ENCODE measurements around the gene PCDHB15.
"Not testable (repeated sequence)": the region's sequence is repeated elsewhere in the genome, so short reads cannot be mapped to it uniquely, and the experiment has no call there.

GRCh38 chr5:141210849-141211248 is 34.3 kb upstream of the PCDHB15 start:
- TF ChIP-seq, protein P1, sequence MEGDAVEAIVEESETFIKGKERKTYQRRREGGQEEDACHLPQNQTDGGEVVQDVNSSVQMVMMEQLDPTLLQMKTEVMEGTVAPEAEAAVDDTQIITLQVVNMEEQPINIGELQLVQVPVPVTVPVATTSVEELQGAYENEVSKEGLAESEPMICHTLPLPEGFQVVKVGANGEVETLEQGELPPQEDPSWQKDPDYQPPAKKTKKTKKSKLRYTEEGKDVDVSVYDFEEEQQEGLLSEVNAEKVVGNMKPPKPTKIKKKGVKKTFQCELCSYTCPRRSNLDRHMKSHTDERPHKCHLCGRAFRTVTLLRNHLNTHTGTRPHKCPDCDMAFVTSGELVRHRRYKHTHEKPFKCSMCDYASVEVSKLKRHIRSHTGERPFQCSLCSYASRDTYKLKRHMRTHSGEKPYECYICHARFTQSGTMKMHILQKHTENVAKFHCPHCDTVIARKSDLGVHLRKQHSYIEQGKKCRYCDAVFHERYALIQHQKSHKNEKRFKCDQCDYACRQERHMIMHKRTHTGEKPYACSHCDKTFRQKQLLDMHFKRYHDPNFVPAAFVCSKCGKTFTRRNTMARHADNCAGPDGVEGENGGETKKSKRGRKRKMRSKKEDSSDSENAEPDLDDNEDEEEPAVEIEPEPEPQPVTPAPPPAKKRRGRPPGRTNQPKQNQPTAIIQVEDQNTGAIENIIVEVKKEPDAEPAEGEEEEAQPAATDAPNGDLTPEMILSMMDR (IDR thresholded peaks at IDR 0.05): not testable (repeated sequence)
- TF ChIP-seq POLR2A (IDR thresholded peaks at IDR 0.05): not testable (repeated sequence)

Data from testis (tissue), 2 donors.